Measurements from ENCODE around the gene UBE2M. TPM values are rescaled to one million over a fixed set of nuclear protein-coding genes. Genes with fewer than 3 reads are reported as not detected.

UBE2M gene
- total RNA-seq, 6 experiments from 2014 or later, result 91.5 to 114 (median 106) TPM

DNA sequence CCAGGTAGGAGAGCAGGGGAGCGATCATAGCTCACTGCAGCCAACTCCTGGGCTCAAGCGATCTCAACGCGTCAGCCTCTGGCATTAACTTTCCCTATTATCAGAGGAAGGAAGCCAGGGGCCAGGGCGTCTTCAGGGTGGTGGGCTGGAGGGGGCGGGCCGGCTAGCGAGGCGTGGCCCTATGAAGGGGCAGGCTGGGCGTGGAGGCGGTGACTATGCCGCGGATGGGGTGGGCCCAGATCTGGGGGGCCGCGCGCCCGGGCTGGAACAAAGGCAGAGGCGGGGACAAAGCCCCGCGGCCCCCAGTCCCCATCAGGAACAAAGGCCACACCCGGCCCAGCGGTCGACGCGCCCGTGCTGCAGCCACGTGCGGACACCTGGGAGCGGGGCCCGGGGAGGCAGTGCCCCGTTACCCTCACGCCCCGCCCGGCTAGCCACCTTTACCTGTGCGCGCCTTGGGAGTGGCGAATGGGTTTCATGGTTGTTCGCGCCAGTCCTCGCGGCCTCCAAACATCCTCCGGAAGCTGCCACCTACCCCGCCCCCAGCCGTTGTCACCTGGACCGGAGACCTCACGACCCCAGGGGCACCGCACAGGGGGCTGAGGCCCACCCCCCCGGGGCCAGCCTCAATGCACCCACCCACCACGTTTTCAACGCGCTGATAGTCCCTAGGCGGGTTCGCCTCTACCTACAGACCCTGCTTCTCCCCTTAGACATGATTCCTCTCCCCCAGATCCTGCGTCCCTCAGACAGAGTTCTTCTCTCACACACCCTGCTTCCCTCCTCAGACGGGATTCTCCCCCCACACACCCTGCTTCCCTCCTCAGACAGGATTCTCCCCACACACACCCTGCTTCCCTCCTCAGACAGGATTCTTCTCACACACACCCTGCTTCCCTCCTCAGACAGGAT lies 19.9 kb downstream of the UBE2M start:
- peaks cover 2% of the 10 kb centered on the region for H3K4me1 Mint-ChIP-seq (ENCODE audit: low read depth)
- H3K9me3 Mint-ChIP-seq, result no peaks in the 10 kb centered on the region
- H3K27me3 Mint-ChIP-seq (ENCODE audit: insufficient read depth), result peaks cover 39% of the 10 kb centered on the region
- H3K4me3 Mint-ChIP-seq, result no peak overlapping the region
- TF ChIP-seq, protein P1, sequence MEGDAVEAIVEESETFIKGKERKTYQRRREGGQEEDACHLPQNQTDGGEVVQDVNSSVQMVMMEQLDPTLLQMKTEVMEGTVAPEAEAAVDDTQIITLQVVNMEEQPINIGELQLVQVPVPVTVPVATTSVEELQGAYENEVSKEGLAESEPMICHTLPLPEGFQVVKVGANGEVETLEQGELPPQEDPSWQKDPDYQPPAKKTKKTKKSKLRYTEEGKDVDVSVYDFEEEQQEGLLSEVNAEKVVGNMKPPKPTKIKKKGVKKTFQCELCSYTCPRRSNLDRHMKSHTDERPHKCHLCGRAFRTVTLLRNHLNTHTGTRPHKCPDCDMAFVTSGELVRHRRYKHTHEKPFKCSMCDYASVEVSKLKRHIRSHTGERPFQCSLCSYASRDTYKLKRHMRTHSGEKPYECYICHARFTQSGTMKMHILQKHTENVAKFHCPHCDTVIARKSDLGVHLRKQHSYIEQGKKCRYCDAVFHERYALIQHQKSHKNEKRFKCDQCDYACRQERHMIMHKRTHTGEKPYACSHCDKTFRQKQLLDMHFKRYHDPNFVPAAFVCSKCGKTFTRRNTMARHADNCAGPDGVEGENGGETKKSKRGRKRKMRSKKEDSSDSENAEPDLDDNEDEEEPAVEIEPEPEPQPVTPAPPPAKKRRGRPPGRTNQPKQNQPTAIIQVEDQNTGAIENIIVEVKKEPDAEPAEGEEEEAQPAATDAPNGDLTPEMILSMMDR (IDR thresholded peaks at IDR 0.05), result no peak
- no peak for DNase-seq
- H3K27ac Mint-ChIP-seq, result no peak overlapping the region
- H3K36me3 Mint-ChIP-seq (ENCODE audit: low read depth), result no peaks in the 10 kb centered on the region

DNA sequence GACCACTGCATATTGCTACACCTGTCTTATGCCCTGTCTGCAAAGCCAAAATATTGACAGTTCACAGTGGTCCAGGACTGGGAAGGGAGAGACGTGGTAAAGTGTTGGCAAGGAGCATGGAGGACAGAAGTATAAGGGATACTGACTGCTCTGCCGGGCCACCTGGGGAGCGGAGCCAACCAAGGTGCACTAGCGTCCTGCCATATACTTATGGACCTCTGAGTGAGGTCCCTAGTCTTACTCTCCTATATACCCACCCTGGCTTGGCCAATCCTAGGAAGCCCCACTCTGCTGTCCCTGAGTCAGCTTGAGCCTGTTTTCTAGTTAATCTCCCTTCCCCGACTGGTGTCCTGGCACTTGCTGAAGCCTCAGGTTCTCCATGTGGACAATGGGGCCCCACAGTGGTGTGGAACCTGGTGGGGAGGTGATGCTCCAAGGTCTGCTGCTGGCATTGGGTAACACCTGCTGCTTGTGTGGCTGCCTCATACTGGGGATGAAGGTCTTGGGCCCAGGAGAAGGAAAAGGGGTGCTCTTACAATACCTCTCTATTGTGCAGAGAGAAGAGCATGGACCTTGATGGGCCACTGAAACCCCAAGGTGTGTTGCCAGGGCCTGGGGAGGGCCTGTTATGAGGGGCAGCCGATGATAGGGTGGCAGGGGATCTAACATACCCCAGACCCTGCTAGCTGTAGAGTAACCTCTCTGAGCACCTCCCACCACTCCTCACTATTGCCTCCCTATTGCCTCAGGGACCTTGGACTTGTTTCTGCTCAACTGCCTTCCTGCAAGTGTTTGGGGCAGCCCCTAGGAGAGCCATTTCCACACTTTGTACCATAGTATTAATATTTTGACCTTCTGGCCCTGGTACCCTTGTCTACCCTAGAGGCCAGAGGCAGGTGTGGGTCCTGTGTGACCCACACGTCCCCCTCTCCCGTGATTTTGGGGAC lies 21.3 kb downstream of the UBE2M start:
- Mint-ChIP-seq H3K9me3 (no peaks in the 10 kb centered on the region), H3K4me1 (ENCODE audit: low read depth) (no peaks in the 10 kb centered on the region), H3K36me3 (ENCODE audit: low read depth) (no peaks in the 10 kb centered on the region), H3K27ac (no peak overlapping the region), H3K27me3 (ENCODE audit: insufficient read depth) (peaks cover 40% of the 10 kb centered on the region), H3K4me3 (no peak overlapping the region)
- DNase-seq, result no peak
- TF ChIP-seq, protein P1 (IDR thresholded peaks at IDR 0.05), result no peak

DNA sequence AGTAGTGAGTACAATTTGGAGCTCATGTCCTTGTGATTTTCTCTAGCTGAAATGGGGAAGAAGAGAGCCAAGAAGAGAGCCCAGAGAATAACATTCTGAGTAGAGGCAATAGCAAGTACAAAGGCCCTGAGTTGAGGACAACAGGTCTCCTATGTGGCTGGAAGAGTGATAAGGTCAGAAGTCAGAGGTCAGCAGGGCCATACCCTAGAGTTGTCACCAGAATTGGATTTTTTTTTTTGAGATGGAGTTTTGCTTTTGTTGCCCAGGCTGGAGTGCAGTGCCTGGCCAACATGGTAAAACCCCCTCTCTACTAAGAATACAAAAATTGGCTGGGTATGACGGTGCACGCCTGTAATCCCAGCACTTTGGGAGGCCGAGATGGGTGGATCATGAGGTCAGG lies 22.6 kb downstream of the UBE2M start:
- TF ChIP-seq, protein P1 (IDR thresholded peaks at IDR 0.05), result no peak
- H3K27ac Mint-ChIP-seq, result no peak overlapping the region
- no peaks in the 10 kb centered on the region for H3K9me3 Mint-ChIP-seq
- H3K4me1 Mint-ChIP-seq (ENCODE audit: low read depth), result no peaks in the 10 kb centered on the region
- no peaks in the 10 kb centered on the region for H3K36me3 Mint-ChIP-seq (ENCODE audit: low read depth)
- H3K27me3 Mint-ChIP-seq (ENCODE audit: insufficient read depth), result peaks cover 48% of the 10 kb centered on the region
- no peak overlapping the region for H3K4me3 Mint-ChIP-seq
- DNase-seq, result no peak

DNA sequence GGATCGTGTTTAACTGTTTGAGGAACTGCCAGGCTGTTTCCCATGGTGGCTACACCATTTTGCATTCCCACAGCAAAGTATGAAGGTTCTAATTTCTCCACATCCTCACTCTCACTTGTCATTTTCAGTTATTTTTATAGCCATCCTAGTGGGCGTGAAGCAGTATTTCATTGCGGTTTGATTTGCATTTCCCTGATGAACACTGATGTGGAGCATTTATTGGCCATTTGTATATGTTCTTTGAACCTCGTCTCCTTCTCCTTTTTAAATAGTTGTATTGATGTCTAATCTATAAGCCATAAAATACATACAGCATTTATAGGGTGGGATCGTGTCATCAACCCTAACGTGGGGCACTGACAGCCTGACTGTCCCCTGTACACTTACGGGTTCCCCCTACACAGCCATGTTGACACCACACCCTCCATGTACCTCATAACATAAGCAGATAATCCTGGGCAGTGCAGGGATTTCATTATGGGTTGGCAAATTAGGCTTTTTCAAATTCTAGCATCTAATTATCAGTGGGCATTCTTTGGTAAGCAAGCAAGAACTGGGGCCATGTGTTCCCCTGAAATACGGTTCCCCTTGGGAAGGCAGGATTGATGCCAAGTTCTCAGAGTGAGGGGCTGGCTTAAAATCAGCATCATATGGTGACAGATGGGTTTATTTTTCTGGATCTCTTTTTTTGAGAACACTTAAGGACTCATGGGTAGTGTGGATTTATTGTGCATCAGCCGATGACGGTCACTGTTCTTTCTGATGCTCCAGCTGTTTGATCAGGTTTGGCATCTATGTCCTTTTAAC lies 27.2 kb downstream of the UBE2M start:
- Mint-ChIP-seq H3K27ac (no peak overlapping the region), H3K4me1 (ENCODE audit: low read depth) (no peaks in the 10 kb centered on the region), H3K36me3 (ENCODE audit: low read depth) (no peaks in the 10 kb centered on the region), H3K27me3 (ENCODE audit: insufficient read depth) (peaks cover 36% of the 10 kb centered on the region), H3K9me3 (no peaks in the 10 kb centered on the region), H3K4me3 (no peak overlapping the region)
- DNase-seq, result no peak
- TF ChIP-seq, protein P1 (IDR thresholded peaks at IDR 0.05), result no peak

DNA sequence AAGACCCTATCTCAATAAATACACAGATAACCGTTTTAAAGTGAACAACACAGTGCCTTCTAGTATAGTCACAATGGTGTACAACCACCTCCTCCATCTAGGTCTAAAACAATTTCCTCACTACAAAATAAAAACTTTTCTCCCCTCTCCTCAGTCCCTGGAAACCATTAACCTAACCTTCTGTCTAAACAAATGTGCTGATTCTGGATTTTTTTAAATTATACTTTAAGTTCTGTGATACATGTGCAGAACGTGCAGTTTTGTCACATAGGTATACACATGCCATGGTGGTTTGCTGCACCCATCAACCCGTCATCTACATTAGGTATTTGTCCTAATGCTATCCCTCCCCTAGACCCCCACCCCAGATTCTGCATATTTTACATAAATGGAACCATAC lies 29.0 kb downstream of the UBE2M start:
- Mint-ChIP-seq H3K36me3 (ENCODE audit: low read depth) (no peaks in the 10 kb centered on the region), H3K9me3 (no peaks in the 10 kb centered on the region), H3K4me1 (ENCODE audit: low read depth) (no peaks in the 10 kb centered on the region), H3K27ac (no peak overlapping the region), H3K27me3 (ENCODE audit: insufficient read depth) (peaks cover 29% of the 10 kb centered on the region), H3K4me3 (no peak overlapping the region)
- TF ChIP-seq, protein P1 (IDR thresholded peaks at IDR 0.05), result no peak
- DNase-seq, result no peak
